Esophagus muscularis mucosa (tissue), 4 donors: ENCODE data around the gene CDC45. TPM values are rescaled to one million over a fixed set of nuclear protein-coding genes. Genes with fewer than 3 reads are reported as not detected.

ENCODE experiments used
- DNase-seq: peaks from one replicate; pipeline ENCODE4 v3.0.0-alpha.2; 2017; ENCODE audit errors: extremely low spot score
- H3K27ac ChIP-seq, 4 donors: fragments of 200-600 bp; sonication (generic); replicated peaks in 1 of 4; 1 replicate in 3 of 4; 2 replicates in 1 of 4; pipeline ENCODE4 v1.5.1; 2016 to 2019; ENCODE audit warnings: mild to moderate bottlenecking in 1 of 4
- H3K27me3 ChIP-seq, 4 donors: fragments of 200-600 bp; sonication (generic); one replicate each; pipeline versions ENCODE4 v1.5.1 to v1.6.0; 2016 to 2019
- H3K36me3 ChIP-seq, 4 donors: fragments of 200-600 bp; sonication (generic); one replicate each; pipeline ENCODE4 v1.5.1; 2016 to 2019
- H3K4me1 ChIP-seq, 4 donors: fragments of 200-600 bp; sonication (generic); one replicate each; pipeline ENCODE4 v1.5.1; 2016 to 2019
- H3K4me3 ChIP-seq, 4 donors: fragments of 200-600 bp; sonication (generic); 1 replicate in 2 of 4; 2 replicates in 2 of 4; pipeline ENCODE4 v1.5.1; 2016 to 2019; ENCODE audit warnings: mild to moderate bottlenecking in 4 of 4, moderate library complexity in 1 of 4
- H3K9me3 ChIP-seq, 4 donors: fragments of 200-600 bp; sonication (generic); 1 replicate in 3 of 4; 2 replicates in 1 of 4; pipeline ENCODE4 v1.5.1; 2016 to 2019
- EP300 ChIP-seq: sonication (generic); formaldehyde crosslinking; IDR thresholded peaks from one replicate; pipeline ENCODE4 v1.6.1; 2017; ENCODE audit warnings: antibody characterized with exemption
- POLR2A ChIP-seq: fragments of 450-650 bp; IDR thresholded peaks from one replicate; pipeline ENCODE4 v1.6.1; 2017; ENCODE audit warnings: antibody characterized with exemption, moderate library complexity, mild to moderate bottlenecking, low read depth
- POLR2AphosphoS5 ChIP-seq, 2 donors: sonication (generic); formaldehyde crosslinking; IDR thresholded peaks; one replicate each; pipeline ENCODE4 v1.6.1; 2017; ENCODE audit warnings: antibody characterized with exemption in 2 of 2
- WGBS: methylation state at CpG from one replicate; pipeline ENCODE4 v1.1.5; 2018; 5-methylcytosine and 5-hydroxymethylcytosine counted together
- intact Hi-C: fragments of 100-400 bp; cut with DNase I; formaldehyde crosslinking; loops from one replicate; pipeline ENCODE4 v1.15.1; 2023
- total RNA-seq, 4 donors: library from RNA; depleted of rRNA; stranded (reverse); fragments of >200 nt; gene quantifications; one replicate each; pipeline versions ENCODE4 v1.1.0 to v1.2.1, GENCODE V29; 2016
- TF ChIP-seq, protein P1 (sequence below), 3 experiments: fragments of 200-600 bp in 2 of 3; fragments of 450-650 bp in 1 of 3; sonication (generic) in 2 of 3; IDR thresholded peaks; one replicate each; pipeline ENCODE4 v1.5.1; 2017 to 2019; ENCODE audit warnings: antibody characterized with exemption in 3 of 3, mild to moderate bottlenecking in 2 of 3, moderate library complexity in 1 of 3

CDC45 gene
- total RNA-seq, 4 donors from 2014 or later, result 0.32 to 1.1 (median 0.42) TPM; not detected in 1

DNA sequence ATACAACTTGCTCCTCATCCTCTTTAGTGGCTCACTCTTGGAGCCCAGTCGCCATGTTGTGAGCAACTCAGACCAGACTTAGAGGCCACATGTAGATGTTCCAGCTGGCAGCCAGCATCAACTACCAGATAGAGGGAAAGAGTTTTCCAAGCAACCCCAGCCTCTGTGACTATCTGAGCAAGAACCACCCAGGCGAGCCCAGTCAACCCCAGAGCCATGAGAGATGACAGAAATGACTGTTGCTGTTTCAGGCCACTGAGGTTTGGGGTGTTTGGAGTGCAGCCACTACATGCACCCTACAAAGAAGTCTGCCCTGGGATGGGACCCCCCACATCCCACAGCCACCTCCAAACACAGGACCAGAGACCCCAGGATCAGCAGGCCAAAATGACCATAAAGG is 69.2 kb downstream of the CDC45 start:
- no peak overlapping the region for H3K27ac ChIP-seq
- no peak for TF ChIP-seq EP300
- no peak for TF ChIP-seq POLR2AphosphoS5 (IDR thresholded peaks at IDR 0.05)
- TF ChIP-seq, protein P1, sequence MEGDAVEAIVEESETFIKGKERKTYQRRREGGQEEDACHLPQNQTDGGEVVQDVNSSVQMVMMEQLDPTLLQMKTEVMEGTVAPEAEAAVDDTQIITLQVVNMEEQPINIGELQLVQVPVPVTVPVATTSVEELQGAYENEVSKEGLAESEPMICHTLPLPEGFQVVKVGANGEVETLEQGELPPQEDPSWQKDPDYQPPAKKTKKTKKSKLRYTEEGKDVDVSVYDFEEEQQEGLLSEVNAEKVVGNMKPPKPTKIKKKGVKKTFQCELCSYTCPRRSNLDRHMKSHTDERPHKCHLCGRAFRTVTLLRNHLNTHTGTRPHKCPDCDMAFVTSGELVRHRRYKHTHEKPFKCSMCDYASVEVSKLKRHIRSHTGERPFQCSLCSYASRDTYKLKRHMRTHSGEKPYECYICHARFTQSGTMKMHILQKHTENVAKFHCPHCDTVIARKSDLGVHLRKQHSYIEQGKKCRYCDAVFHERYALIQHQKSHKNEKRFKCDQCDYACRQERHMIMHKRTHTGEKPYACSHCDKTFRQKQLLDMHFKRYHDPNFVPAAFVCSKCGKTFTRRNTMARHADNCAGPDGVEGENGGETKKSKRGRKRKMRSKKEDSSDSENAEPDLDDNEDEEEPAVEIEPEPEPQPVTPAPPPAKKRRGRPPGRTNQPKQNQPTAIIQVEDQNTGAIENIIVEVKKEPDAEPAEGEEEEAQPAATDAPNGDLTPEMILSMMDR (IDR thresholded peaks at IDR 0.05), result no peak
- TF ChIP-seq POLR2A, result no peak
- WGBS, result no CpG with 5 or more reads among the region's 2 CpGs
- H3K36me3 ChIP-seq, result no peaks in the 10 kb centered on the region
- peaks cover 0 to 19% (median 0%) of the 10 kb centered on the region in 4 donors for H3K27me3 ChIP-seq
- DNase-seq, result no peak
- no peaks in the 10 kb centered on the region for H3K4me1 ChIP-seq
- peaks cover 0 to 11% (median 0%) of the 10 kb centered on the region in 4 donors for H3K9me3 ChIP-seq
- no peak overlapping the region for H3K4me3 ChIP-seq
- intact Hi-C loops, result no loop called here

DNA sequence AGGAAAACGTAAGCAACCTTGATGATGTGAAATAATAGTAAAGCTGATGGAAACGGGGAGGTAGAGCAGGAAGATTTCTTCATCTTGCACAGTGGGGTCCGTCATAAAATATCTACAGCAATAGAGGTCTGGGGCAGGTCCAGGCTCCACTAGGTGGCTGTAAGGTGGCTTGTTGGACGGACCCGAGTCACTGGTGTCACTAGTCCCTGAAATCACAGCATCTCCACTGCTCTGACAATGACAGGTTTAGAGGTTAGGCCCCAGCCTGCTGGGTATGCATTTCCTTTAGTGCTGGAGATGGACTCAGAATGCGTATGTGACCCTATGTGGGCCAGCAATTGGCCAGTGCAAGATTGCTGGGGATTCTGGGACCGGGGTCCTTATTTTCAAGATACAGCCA is 69.7 kb downstream of the CDC45 start:
- H3K36me3 ChIP-seq, result no peaks in the 10 kb centered on the region
- H3K4me1 ChIP-seq, result no peaks in the 10 kb centered on the region

DNA sequence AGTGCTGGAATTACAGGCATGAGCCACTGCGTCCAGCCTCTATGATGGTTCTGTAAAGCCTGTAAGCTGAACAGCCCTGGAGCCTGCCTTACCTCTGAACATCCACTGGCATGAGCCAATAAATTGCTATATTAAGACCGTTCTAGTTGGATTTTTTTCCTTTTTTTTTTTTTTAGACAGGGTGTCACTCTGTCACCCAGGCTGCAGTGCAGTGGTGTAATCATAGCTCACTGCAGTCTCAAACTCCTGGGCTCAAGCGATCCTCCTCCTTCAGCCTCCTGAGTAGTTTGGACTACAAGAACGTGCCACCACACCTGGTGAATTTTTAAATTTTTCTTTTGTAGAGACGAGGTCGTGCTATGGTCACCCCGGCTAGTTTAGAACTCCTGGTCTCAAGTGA is 70.7 kb downstream of the CDC45 start:
- TF ChIP-seq POLR2A (no peak), POLR2AphosphoS5 (IDR thresholded peaks at IDR 0.05) (no peak), EP300 (no peak)
- TF ChIP-seq, protein P1 (IDR thresholded peaks at IDR 0.05), result no peak
- peaks cover 0 to 11% (median 0%) of the 10 kb centered on the region in 4 donors for H3K9me3 ChIP-seq
- no peak overlapping the region for H3K4me3 ChIP-seq
- no peak for DNase-seq
- no peak overlapping the region for H3K27ac ChIP-seq
- H3K4me1 ChIP-seq, result no peaks in the 10 kb centered on the region
- WGBS, result 85% methylated on average over 7 of the region's 7 CpGs
- intact Hi-C loops, result no loop called here
- H3K36me3 ChIP-seq, result no peaks in the 10 kb centered on the region
- H3K27me3 ChIP-seq, result peaks cover 0 to 17% (median 0%) of the 10 kb centered on the region in 4 donors

More for the DNA sequence above, 69.7 kb downstream of the CDC45 start:
- no peak for DNase-seq
- intact Hi-C loops, result no loop called here
- Histone ChIP-seq H3K27me3 (peaks cover 0 to 14% (median 0%) of the 10 kb centered on the region in 4 donors), H3K27ac (no peak overlapping the region), H3K4me3 (no peak overlapping the region), H3K9me3 (peaks cover 0 to 11% (median 0%) of the 10 kb centered on the region in 4 donors)
- WGBS, result 83% methylated on average over 7 of the region's 7 CpGs
- TF ChIP-seq POLR2A, result no peak
- TF ChIP-seq POLR2AphosphoS5 (IDR thresholded peaks at IDR 0.05), result no peak
- no peak for TF ChIP-seq EP300
- TF ChIP-seq, protein P1 (IDR thresholded peaks at IDR 0.05), result no peak

DNA sequence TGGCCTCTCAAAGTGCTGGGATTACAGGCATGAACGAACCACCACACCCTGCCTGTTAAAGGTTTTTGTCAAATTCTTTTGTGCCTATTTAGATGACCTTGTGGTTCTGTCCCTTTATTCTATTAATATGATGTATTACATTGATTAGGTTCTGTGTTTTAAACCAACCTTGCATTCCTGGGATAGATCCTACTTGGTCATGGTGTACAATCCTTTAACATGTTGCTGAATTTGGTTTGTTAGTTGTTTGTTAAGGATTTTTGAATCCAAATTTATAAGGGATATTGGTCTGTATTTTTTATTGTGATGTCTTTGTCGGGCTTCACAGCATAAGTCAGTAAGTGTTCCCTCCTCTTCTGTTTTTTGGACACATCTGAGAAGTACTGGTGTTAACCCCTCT is 73.5 kb downstream of the CDC45 start:
- H3K4me1 ChIP-seq, result no peaks in the 10 kb centered on the region
- intact Hi-C loops, result no loop called here

More for the DNA sequence above, 73.5 kb downstream of the CDC45 start:
- peaks cover 0 to 11% (median 0%) of the 10 kb centered on the region in 4 donors for H3K9me3 ChIP-seq
- 94% methylated on average over 2 of the region's 2 CpGs for WGBS
- no peak for TF ChIP-seq POLR2AphosphoS5 (IDR thresholded peaks at IDR 0.05)
- TF ChIP-seq POLR2A, result no peak
- TF ChIP-seq EP300, result no peak
- TF ChIP-seq, protein P1 (IDR thresholded peaks at IDR 0.05), result no peak
- H3K36me3 ChIP-seq, result no peaks in the 10 kb centered on the region
- DNase-seq, result no peak
- H3K4me3 ChIP-seq, result no peak overlapping the region
- peaks cover 0 to 32% (median 0%) of the 10 kb centered on the region in 4 donors for H3K27me3 ChIP-seq
- H3K27ac ChIP-seq, result no peak overlapping the region
